Measurements from ENCODE around the gene GLYATL1B.
A peak's percentile ranks its signal among the peaks of the same experiment; 100 is the strongest.
"Not testable (repeated sequence)": the region's sequence is repeated elsewhere in the genome, so short reads cannot be mapped to it uniquely, and the experiment has no call there.

The GLYATL1B gene

GRCh38 chr11:59095972-59096575 lies 10.0 kb downstream of the GLYATL1B start:
- not testable (repeated sequence) for H3K4me1 ChIP-seq (ENCODE audit: control insufficient read depth in 1 of 2, insufficient read depth in 2 of 2, low read length in 2 of 2); H2AK5ac ChIP-seq (ENCODE audit: low read length); H3K14ac ChIP-seq (ENCODE audit: low read length); H4K91ac ChIP-seq (ENCODE audit: low read depth, low read length); H3K9me3 ChIP-seq (ENCODE audit: insufficient read depth, low read depth, low read length); H3K4me2 ChIP-seq (ENCODE audit: low read length); H3K27ac ChIP-seq (ENCODE audit: low read depth, low read length); H2BK120ac ChIP-seq (ENCODE audit: insufficient read depth, low read length, poor library complexity); H3K27me3 ChIP-seq (ENCODE audit: insufficient read depth, low read length); H3K79me2 ChIP-seq (ENCODE audit: control insufficient read depth, insufficient read depth, low read length, poor library complexity); H2BK5ac ChIP-seq (ENCODE audit: low read depth, low read length, poor library complexity); H3K9ac ChIP-seq (ENCODE audit: low read length); DNase-seq; H2AFZ ChIP-seq (ENCODE audit: insufficient read depth, low read length, poor library complexity); H3K4ac ChIP-seq (ENCODE audit: low read depth, low read length); H3K36me3 ChIP-seq (ENCODE audit: control insufficient read depth in 1 of 2, insufficient read depth in 2 of 2, low read length in 2 of 2); H2BK12ac ChIP-seq (ENCODE audit: low read length); H3K4me3 ChIP-seq (ENCODE audit: low read depth, low read length); H4K8ac ChIP-seq (ENCODE audit: low read depth, low read length); H3K23ac ChIP-seq (ENCODE audit: low read length); H4K12ac ChIP-seq (ENCODE audit: low read depth, low read length); H3K79me1 ChIP-seq (ENCODE audit: low read length); H3K18ac ChIP-seq (ENCODE audit: low read length)
- WGBS (ENCODE audit: extremely low coverage, insufficient coverage, insufficient read length), result no CpG with 5 or more reads among the region's 5 CpGs

- Histone ChIP-seq H3K4me1 (ENCODE audit: control insufficient read depth in 1 of 2, insufficient read depth in 2 of 2, low read length in 2 of 2) (peaks cover 0 to 2% of the 10 kb centered on the region in 2 experiments), H2AFZ (ENCODE audit: insufficient read depth, low read length, poor library complexity) (no peak overlapping the region), H3K27me3 (ENCODE audit: insufficient read depth, low read length) (no peaks in the 10 kb centered on the region), H2AK5ac (ENCODE audit: low read length) (no peak overlapping the region), H2BK12ac (ENCODE audit: low read length) (no peak overlapping the region), H4K91ac (ENCODE audit: low read depth, low read length) (no peak overlapping the region), H3K36me3 (ENCODE audit: control insufficient read depth in 1 of 2, insufficient read depth in 2 of 2, low read length in 2 of 2) (no peaks in the 10 kb centered on the region), H4K12ac (ENCODE audit: low read depth, low read length) (no peak overlapping the region), H3K79me2 (ENCODE audit: control insufficient read depth, insufficient read depth, low read length, poor library complexity) (no peaks in the 10 kb centered on the region), H3K4me3 (ENCODE audit: low read depth, low read length) (no peak overlapping the region), H3K4ac (ENCODE audit: low read depth, low read length) (no peak overlapping the region), H3K9ac (ENCODE audit: low read length) (no peak overlapping the region), H3K79me1 (ENCODE audit: low read length) (no peaks in the 10 kb centered on the region), H2BK5ac (ENCODE audit: low read depth, low read length, poor library complexity) (no peak overlapping the region), H3K27ac (ENCODE audit: low read depth, low read length) (no peak overlapping the region), H3K23ac (ENCODE audit: low read length) (no peak overlapping the region), H3K18ac (ENCODE audit: low read length) (no peak overlapping the region), H4K8ac (ENCODE audit: low read depth, low read length) (no peak overlapping the region), H2BK120ac (ENCODE audit: insufficient read depth, low read length, poor library complexity) (no peak overlapping the region), H3K4me2 (ENCODE audit: low read length) (no peak overlapping the region), H3K14ac (ENCODE audit: low read length) (no peak overlapping the region), H3K9me3 (ENCODE audit: insufficient read depth, low read depth, low read length) (no peaks in the 10 kb centered on the region)
- peak; percentile 37 to 65 for DNase-seq
- WGBS (ENCODE audit: extremely low coverage, insufficient coverage, insufficient read length), result no CpG with 5 or more reads among the region's 5 CpGs
These were observed 11.1 kb downstream of the GLYATL1B start for GRCh38 chr11:59097113-59097708.

- H3K9ac ChIP-seq (ENCODE audit: low read length); H3K4me3 ChIP-seq (ENCODE audit: low read depth, low read length); H3K18ac ChIP-seq (ENCODE audit: low read length); H3K79me2 ChIP-seq (ENCODE audit: control insufficient read depth, insufficient read depth, low read length, poor library complexity); H4K8ac ChIP-seq (ENCODE audit: low read depth, low read length); H3K79me1 ChIP-seq (ENCODE audit: low read length); H3K14ac ChIP-seq (ENCODE audit: low read length); H3K4me2 ChIP-seq (ENCODE audit: low read length); H2AFZ ChIP-seq (ENCODE audit: insufficient read depth, low read length, poor library complexity); H3K27me3 ChIP-seq (ENCODE audit: insufficient read depth, low read length); H3K27ac ChIP-seq (ENCODE audit: low read depth, low read length); H3K4ac ChIP-seq (ENCODE audit: low read depth, low read length); H3K4me1 ChIP-seq (ENCODE audit: control insufficient read depth in 1 of 2, insufficient read depth in 2 of 2, low read length in 2 of 2); H4K91ac ChIP-seq (ENCODE audit: low read depth, low read length); H3K36me3 ChIP-seq (ENCODE audit: control insufficient read depth in 1 of 2, insufficient read depth in 2 of 2, low read length in 2 of 2); H2BK120ac ChIP-seq (ENCODE audit: insufficient read depth, low read length, poor library complexity); H2AK5ac ChIP-seq (ENCODE audit: low read length); H4K12ac ChIP-seq (ENCODE audit: low read depth, low read length); H2BK5ac ChIP-seq (ENCODE audit: low read depth, low read length, poor library complexity); DNase-seq; H3K9me3 ChIP-seq (ENCODE audit: insufficient read depth, low read depth, low read length); H3K23ac ChIP-seq (ENCODE audit: low read length); H2BK12ac ChIP-seq (ENCODE audit: low read length): not testable (repeated sequence)
- WGBS (ENCODE audit: extremely low coverage, insufficient coverage, insufficient read length), result no CpG with 5 or more reads among the region's 8 CpGs
These were observed 11.8 kb downstream of the GLYATL1B start for GRCh38 chr11:59097938-59098337.

GRCh38 chr11:59102259-59102765 lies 16.2 kb downstream of the GLYATL1B start:
- Histone ChIP-seq H2AFZ (ENCODE audit: insufficient read depth, low read length, poor library complexity) (no peak overlapping the region), H2BK12ac (ENCODE audit: low read length) (no peak overlapping the region), H2BK5ac (ENCODE audit: low read depth, low read length, poor library complexity) (no peak overlapping the region), H4K12ac (ENCODE audit: low read depth, low read length) (no peak overlapping the region), H4K8ac (ENCODE audit: low read depth, low read length) (no peak overlapping the region), H3K4me3 (ENCODE audit: low read depth, low read length) (no peak overlapping the region), H3K4me1 (ENCODE audit: control insufficient read depth in 1 of 2, insufficient read depth in 2 of 2, low read length in 2 of 2) (peaks cover 4 to 6% of the 10 kb centered on the region in 2 experiments), H3K9me3 (ENCODE audit: insufficient read depth, low read depth, low read length) (no peaks in the 10 kb centered on the region), H3K79me1 (ENCODE audit: low read length) (no peaks in the 10 kb centered on the region), H3K14ac (ENCODE audit: low read length) (no peak overlapping the region), H3K9ac (ENCODE audit: low read length) (no peak overlapping the region), H3K23ac (ENCODE audit: low read length) (no peak overlapping the region), H2BK120ac (ENCODE audit: insufficient read depth, low read length, poor library complexity) (no peak overlapping the region), H4K91ac (ENCODE audit: low read depth, low read length) (no peak overlapping the region), H3K4me2 (ENCODE audit: low read length) (peak overlapping the region; percentile 69), H3K36me3 (ENCODE audit: control insufficient read depth in 1 of 2, insufficient read depth in 2 of 2, low read length in 2 of 2) (no peaks in the 10 kb centered on the region), H3K27me3 (ENCODE audit: insufficient read depth, low read length) (no peaks in the 10 kb centered on the region), H3K27ac (ENCODE audit: low read depth, low read length) (no peak overlapping the region), H3K18ac (ENCODE audit: low read length) (no peak overlapping the region), H3K79me2 (ENCODE audit: control insufficient read depth, insufficient read depth, low read length, poor library complexity) (no peaks in the 10 kb centered on the region), H3K4ac (ENCODE audit: low read depth, low read length) (no peak overlapping the region), H2AK5ac (ENCODE audit: low read length) (no peak overlapping the region)
- WGBS (ENCODE audit: extremely low coverage, insufficient coverage, insufficient read length), result no CpG with 5 or more reads among the region's 23 CpGs
- peak; percentile 12 to 33 for DNase-seq

Measured in trophoblast cell (in vitro differentiated cells and primary cell).